H9 (cell line): ENCODE results near the gene HSPA12A. TPM values are rescaled to one million over a fixed set of nuclear protein-coding genes. Genes with fewer than 3 reads are reported as not detected.

Source experiments
- DNase-seq: peaks from one replicate; pipeline ENCODE4 v3.0.0-alpha.2; 2017
- H2AFZ ChIP-seq: one replicate; pipeline ENCODE4 v1.6.1; 2013; ENCODE audit warnings: mild to moderate bottlenecking, low read length, control low read depth, moderate library complexity
- H2AK5ac ChIP-seq: 2 replicates; pipeline ENCODE4 v1.6.1; 2013; ENCODE audit warnings: low read length, control low read depth, mixed read lengths; ENCODE audit not compliant: insufficient read length
- H2BK120ac ChIP-seq: one replicate; pipeline ENCODE4 v1.6.1; 2013; ENCODE audit warnings: low read depth, mild to moderate bottlenecking, low read length, control low read depth, inconsistent platforms; ENCODE audit not compliant: poor library complexity, severe bottlenecking
- H2BK12ac ChIP-seq: 2 replicates; pipeline ENCODE4 v1.6.1; 2013; ENCODE audit warnings: low read length, control low read depth, mixed read lengths, low read depth; ENCODE audit not compliant: insufficient read length
- H2BK15ac ChIP-seq: 2 replicates; pipeline ENCODE4 v1.6.1; 2013; ENCODE audit warnings: low read depth, low read length, control low read depth
- H2BK20ac ChIP-seq: one replicate; pipeline ENCODE4 v1.6.1; 2013; ENCODE audit warnings: low read depth, mild to moderate bottlenecking, low read length, control low read depth, inconsistent platforms; ENCODE audit not compliant: poor library complexity, severe bottlenecking
- H2BK5ac ChIP-seq: 2 replicates; pipeline ENCODE4 v1.6.1; 2013; ENCODE audit warnings: low read length, control low read depth, mixed read lengths; ENCODE audit not compliant: insufficient read length
- H3K14ac ChIP-seq: 2 replicates; pipeline ENCODE4 v1.6.1; 2013; ENCODE audit warnings: low read length, control low read depth; ENCODE audit not compliant: insufficient read depth
- H3K18ac ChIP-seq: 2 replicates; pipeline ENCODE4 v1.6.1; 2013; ENCODE audit warnings: low read depth, mild to moderate bottlenecking, mixed read lengths, low read length, control low read depth; ENCODE audit not compliant: insufficient read length
- H3K23ac ChIP-seq: 2 replicates; pipeline ENCODE4 v1.6.1; 2013; ENCODE audit warnings: low read length, control low read depth, mixed read lengths, low read depth; ENCODE audit not compliant: insufficient read length
- H3K23me2 ChIP-seq: 2 replicates; pipeline ENCODE4 v1.6.1; 2013; ENCODE audit warnings: low read depth, mild to moderate bottlenecking, mixed read lengths, low read length, control low read depth; ENCODE audit not compliant: insufficient read length, poor library complexity, severe bottlenecking
- H3K27ac ChIP-seq: 2 replicates; pipeline ENCODE4 v1.5.1; 2013; ENCODE audit warnings: low read length, control low read depth, mixed read lengths, low read depth; ENCODE audit not compliant: insufficient read length
- H3K27me3 ChIP-seq: 2 replicates; pipeline ENCODE4 v1.6.1; 2013; ENCODE audit warnings: low read length, control low read depth, inconsistent platforms; ENCODE audit not compliant: insufficient read depth
- H3K4ac ChIP-seq: 2 replicates; pipeline ENCODE4 v1.6.1; 2013; ENCODE audit warnings: low read depth, mild to moderate bottlenecking, control low read depth, inconsistent platforms, low read length, moderate library complexity
- H3K4me1 ChIP-seq: 2 replicates; pipeline ENCODE4 v1.6.1; 2013; ENCODE audit warnings: low read length, control low read depth, inconsistent platforms; ENCODE audit not compliant: insufficient read depth
- H3K4me2 ChIP-seq: 2 replicates; pipeline ENCODE4 v1.6.1; 2013; ENCODE audit warnings: low read length, control low read depth, mixed read lengths; ENCODE audit not compliant: insufficient read length, insufficient read depth
- H3K56ac ChIP-seq: 2 replicates; pipeline ENCODE4 v1.6.1; 2013; ENCODE audit warnings: low read depth, mild to moderate bottlenecking, mixed read lengths, low read length, control low read depth; ENCODE audit not compliant: insufficient read length
- H3K79me1 ChIP-seq: 2 replicates; pipeline ENCODE4 v1.6.1; 2013; ENCODE audit warnings: low read depth, mild to moderate bottlenecking, moderate library complexity, low read length, control low read depth, inconsistent platforms; ENCODE audit not compliant: insufficient read depth, poor library complexity, severe bottlenecking
- H3K79me2 ChIP-seq: 2 replicates; pipeline ENCODE4 v1.6.1; 2013; ENCODE audit warnings: low read length, control low read depth, inconsistent platforms; ENCODE audit not compliant: insufficient read depth
- H3K9ac ChIP-seq: 2 replicates; pipeline ENCODE4 v1.6.1; 2013; ENCODE audit warnings: low read length, control low read depth, mixed read lengths; ENCODE audit not compliant: insufficient read length; ENCODE audit errors: extremely low read depth
- H3K9me3 ChIP-seq: one replicate; pipeline ENCODE4 v1.6.1; 2013; ENCODE audit warnings: low read depth, low read length, inconsistent platforms; ENCODE audit not compliant: control insufficient read depth
- H3T11ph ChIP-seq: one replicate; pipeline ENCODE4 v1.6.1; 2013; ENCODE audit warnings: mild to moderate bottlenecking, low read length, control low read depth, inconsistent platforms
- H4K20me1 ChIP-seq: one replicate; pipeline ENCODE4 v1.6.1; 2013; ENCODE audit not compliant: control insufficient read depth, insufficient read length, insufficient read depth
- H4K5ac ChIP-seq: 2 replicates; pipeline ENCODE4 v1.6.1; 2013; ENCODE audit warnings: low read depth, mild to moderate bottlenecking, mixed read lengths, low read length, control low read depth; ENCODE audit not compliant: insufficient read length
- H4K8ac ChIP-seq: replicated peaks from 2 replicates; pipeline ENCODE4 v1.6.1; 2013; ENCODE audit warnings: low read length, control low read depth, mixed read lengths, low read depth; ENCODE audit not compliant: insufficient read length
- H4K91ac ChIP-seq: 2 replicates; pipeline ENCODE4 v1.6.1; 2013; ENCODE audit warnings: low read depth, mild to moderate bottlenecking, moderate library complexity, mixed read lengths, low read length, control low read depth; ENCODE audit not compliant: insufficient read length
- H3K27ac Mint-ChIP-seq, 3 experiments: 2 replicates in 2 of 3; 3 replicates in 1 of 3; pipeline ENCODE4 v1.8.0; 2020 to 2021; ENCODE audit warnings: mixed read lengths in 3 of 3, mild to moderate bottlenecking in 1 of 3, moderate library complexity in 1 of 3
- H3K27me3 Mint-ChIP-seq: 2 replicates; pipeline ENCODE4 v1.8.0; 2021; ENCODE audit warnings: low read depth, mild to moderate bottlenecking, moderate library complexity, mixed read lengths
- H3K36me3 Mint-ChIP-seq, 3 experiments: 2 replicates in 2 of 3; 3 replicates in 1 of 3; pipeline ENCODE4 v1.8.0; 2020 to 2021; ENCODE audit warnings: low read depth in 3 of 3, mixed read lengths in 3 of 3; ENCODE audit not compliant: insufficient read depth in 1 of 3
- H3K4me1 Mint-ChIP-seq, 2 experiments: 2 replicates each; pipeline ENCODE4 v1.8.0; 2020; ENCODE audit warnings: mixed read lengths in 2 of 2
- H3K4me3 Mint-ChIP-seq, 2 experiments: 2 replicates in 1 of 2; 3 replicates in 1 of 2; pipeline ENCODE4 v1.8.0; 2020 to 2021; ENCODE audit warnings: mild to moderate bottlenecking in 2 of 2, mixed read lengths in 2 of 2, moderate library complexity in 1 of 2
- H3K9me3 Mint-ChIP-seq, 2 experiments: 2 replicates in 1 of 2; 3 replicates in 1 of 2; pipeline ENCODE4 v1.8.0; 2020; ENCODE audit warnings: mild to moderate bottlenecking in 2 of 2, mixed read lengths in 2 of 2, moderate library complexity in 1 of 2
- CTCF ChIP-seq: fragments of 200-600 bp; sonication (generic); conservative IDR thresholded peaks from 3 replicates; pipeline ENCODE4 v1.8.0; 2021; ENCODE audit warnings: antibody characterized with exemption, mild to moderate bottlenecking
- WGBS: extraction: QIAGEN DNeasy Blood & Tissue Kit; methylation state at CpG from one replicate; pipeline ENCODE4 v1.1.7; 2013; ENCODE audit warnings: missing lambda C conversion rate, low lambda C conversion rate, mixed read lengths; ENCODE audit not compliant: insufficient read length; ENCODE audit errors: extremely low coverage; 5-methylcytosine and 5-hydroxymethylcytosine counted together
- total RNA-seq: library from RNA; stranded (reverse); gene quantifications from 2 replicates; pipeline ENCODE4 v1.2.1, GENCODE V29; 2021

Gene HSPA12A
- total RNA-seq, 1 experiment from 2014 or later = 3.2 TPM

GRCh38 chr10:116741391-116742351, 695 bp downstream of the HSPA12A start:
- Histone ChIP-seq H3K14ac (no peak overlapping the region), H4K8ac (no peak overlapping the region), H2BK15ac (no peak overlapping the region), H3K4me2 (peak overlapping the region; percentile 53), H2AFZ (no peak overlapping the region), H2BK5ac (no peak overlapping the region), H2BK20ac (no peak overlapping the region), H4K91ac (no peak overlapping the region), H3K18ac (no peak overlapping the region), H3K79me2 (no peaks in the 10 kb centered on the region), H2BK12ac (no peak overlapping the region), H4K20me1 (no peaks in the 10 kb centered on the region), H3K4me1 (no peaks in the 10 kb centered on the region), H3K27me3 (peaks cover 16% of the 10 kb centered on the region), H3K9ac (no peak overlapping the region), H3K9me3 (no peaks in the 10 kb centered on the region), H3K23me2 (peaks cover 11% of the 10 kb centered on the region), H3K27ac (no peak overlapping the region), H2BK120ac (no peak overlapping the region), H3T11ph (no peak overlapping the region), H3K23ac (no peak overlapping the region), H2AK5ac (no peak overlapping the region), H3K4ac (no peak overlapping the region), H4K5ac (no peak overlapping the region), H3K56ac (no peak overlapping the region), H3K79me1 (no peaks in the 10 kb centered on the region)
- Mint-ChIP-seq H3K4me1 (peaks cover 2 to 16% of the 10 kb centered on the region in 2 experiments; a peak in 2 of 4 replicates), H3K27ac (no peak overlapping the region), H3K9me3 (peaks cover 2 to 3% of the 10 kb centered on the region in 2 experiments; a peak in 2 of 5 replicates), H3K36me3 (no peaks in the 10 kb centered on the region), H3K4me3 (peak overlapping the region; percentile 64 to 79), H3K27me3 (peaks cover 77% of the 10 kb centered on the region)
- DNase-seq = no peak
- no CpG with 5 or more reads among the region's 93 CpGs for WGBS
- TF ChIP-seq CTCF = no peak
